GM23248 (cell line): ENCODE measurements around the gene IFTAP. TPM values are rescaled to one million over a fixed set of nuclear protein-coding genes. Genes with fewer than 3 reads are reported as not detected.
"Not testable (repeated sequence)": the region's sequence is repeated elsewhere in the genome, so short reads cannot be mapped to it uniquely, and the experiment has no call there.

Experiments
- DNase-seq: peaks from one replicate; pipeline ENCODE4 v3.0.0-alpha.2; 2015
- H2AFZ ChIP-seq: fragments of 200-600 bp; sonication (generic); 2 replicates; pipeline ENCODE4 v1.6.1; 2016; ENCODE audit warnings: antibody characterized with exemption
- H3F3A ChIP-seq: fragments of 200-600 bp; sonication (generic); 2 replicates; pipeline ENCODE4 v1.6.1; 2016; ENCODE audit warnings: mild to moderate bottlenecking, antibody characterized with exemption, mixed run types; ENCODE audit not compliant: insufficient read depth
- H3K27ac ChIP-seq: fragments of 200-600 bp; sonication (generic); 2 replicates; pipeline ENCODE4 v1.5.1; 2016; ENCODE audit warnings: mild to moderate bottlenecking
- H3K27me3 ChIP-seq: fragments of 200-600 bp; sonication (generic); replicated peaks from 2 replicates; pipeline ENCODE4 v1.6.1; 2016; ENCODE audit warnings: mild to moderate bottlenecking; ENCODE audit not compliant: insufficient read depth
- H3K36me3 ChIP-seq: fragments of 200-600 bp; sonication (generic); 2 replicates; pipeline ENCODE4 v1.6.1; 2016; ENCODE audit warnings: low read depth, mild to moderate bottlenecking
- H3K4me1 ChIP-seq: fragments of 200-600 bp; sonication (generic); 2 replicates; pipeline ENCODE4 v1.6.1; 2016; ENCODE audit warnings: mild to moderate bottlenecking; ENCODE audit not compliant: insufficient read depth
- H3K4me2 ChIP-seq: fragments of 200-600 bp; sonication (generic); one replicate; pipeline ENCODE4 v1.6.1; 2016; ENCODE audit warnings: mild to moderate bottlenecking; ENCODE audit not compliant: unreplicated experiment
- H3K4me3 ChIP-seq: fragments of 200-600 bp; sonication (generic); 2 replicates; pipeline ENCODE4 v1.5.1; 2016; ENCODE audit warnings: mild to moderate bottlenecking
- H3K79me2 ChIP-seq: fragments of 200-600 bp; sonication (generic); 2 replicates; pipeline ENCODE4 v1.6.1; 2016; ENCODE audit warnings: mild to moderate bottlenecking; ENCODE audit not compliant: insufficient read depth
- H3K9ac ChIP-seq: fragments of 200-600 bp; sonication (generic); 2 replicates; pipeline ENCODE4 v1.6.1; 2016; ENCODE audit warnings: mild to moderate bottlenecking
- H3K9me2 ChIP-seq: fragments of 200-600 bp; sonication (generic); 2 replicates; pipeline ENCODE4 v1.6.1; 2016; ENCODE audit warnings: mixed run types, mild to moderate bottlenecking, moderate library complexity; ENCODE audit not compliant: insufficient read depth
- H3K9me3 ChIP-seq: fragments of 200-600 bp; sonication (generic); one replicate; pipeline ENCODE4 v1.6.1; 2017; ENCODE audit warnings: low read depth
- H4K20me1 ChIP-seq: fragments of 200-600 bp; sonication (generic); 2 replicates; pipeline ENCODE4 v1.6.0; 2016; ENCODE audit not compliant: insufficient read depth
- EZH2 ChIP-seq: fragments of 200-600 bp; sonication (generic); IDR thresholded peaks from 2 replicates; pipeline ENCODE4 v1.6.1; 2018; ENCODE audit warnings: antibody characterized with exemption, mild to moderate bottlenecking; ENCODE audit not compliant: insufficient read depth, poor library complexity, severe bottlenecking
- EZH2phosphoT487 ChIP-seq: fragments of 200-600 bp; sonication (generic); IDR thresholded peaks from 2 replicates; pipeline ENCODE4 v1.6.1; 2018; ENCODE audit warnings: antibody characterized with exemption, moderate library complexity, mild to moderate bottlenecking, low read depth; ENCODE audit not compliant: insufficient read depth
- WGBS, 2 experiments: methylation state at CpG; one replicate each; pipeline ENCODE4 v1.1.6; 2015 to 2017; ENCODE audit warnings: low lambda C conversion rate in 2 of 2, low coverage in 1 of 2; ENCODE audit errors: missing lambda C conversion rate in 2 of 2; 5-methylcytosine and 5-hydroxymethylcytosine counted together
- in situ Hi-C: fragments of 300-500 bp; cut with MboI; formaldehyde crosslinking; loops from 2 replicates; pipeline ENCODE4 v1.15.0; 2020
- polyA plus RNA-seq: library from polyadenylated mRNA; unstranded; fragments of >200 nt; fragmentation: Nextera tagmentation; extraction: Ambion mirVana; gene quantifications from 2 replicates; pipeline ENCODE4 v1.2.1, GENCODE V29; 2016
- total RNA-seq: library from RNA; depleted of rRNA; stranded (reverse); fragments of >200 nt; shearing (Covaris generic); gene quantifications from 2 replicates; pipeline ENCODE4 v1.2.3, GENCODE V29; 2014

The IFTAP gene
- total and polyA plus RNA-seq, 2 experiments from 2014 or later, result 27.1 to 27.5 TPM

- Histone ChIP-seq H3K9ac (no peak overlapping the region), H4K20me1 (no peaks in the 10 kb centered on the region), H3K9me3 (no peaks in the 10 kb centered on the region), H3K79me2 (no peaks in the 10 kb centered on the region), H2AFZ (no peak overlapping the region), H3K27me3 (no peaks in the 10 kb centered on the region), H3K4me3 (no peak overlapping the region), H3K27ac (no peak overlapping the region), H3K36me3 (no peaks in the 10 kb centered on the region), H3K9me2 (no peaks in the 10 kb centered on the region), H3K4me1 (no peaks in the 10 kb centered on the region), H3F3A (no peaks in the 10 kb centered on the region), H3K4me2 (no peak overlapping the region)
- 24% methylated on average over 5 of the region's 5 CpGs for WGBS, 2 experiments
- in situ Hi-C loops, result no loop called here
- peak; percentile 52 for DNase-seq
- TF ChIP-seq EZH2phosphoT487, result no peak
- TF ChIP-seq EZH2, result no peak
Measured at GRCh38 chr11:36672815-36673450, 78.6 kb downstream of the IFTAP start.

- in situ Hi-C loops, DNase-seq, H2AFZ ChIP-seq, H4K20me1 ChIP-seq, H3K9me2 ChIP-seq, H3K9ac ChIP-seq, H3K4me2 ChIP-seq, H3K4me3 ChIP-seq, H3K79me2 ChIP-seq, H3F3A ChIP-seq, H3K4me1 ChIP-seq, H3K9me3 ChIP-seq, H3K27me3 ChIP-seq, H3K36me3 ChIP-seq, H3K27ac ChIP-seq: not testable (repeated sequence)
- 48 to 53% methylated on average over 6 of the region's 6 CpGs for WGBS, 2 experiments
Measured at GRCh38 chr11:36679547-36679946, 85.2 kb downstream of the IFTAP start.

- no peak overlapping the region for H3K4me2 ChIP-seq
- no peaks in the 10 kb centered on the region for H3K9me3 ChIP-seq
- H3F3A ChIP-seq, result no peaks in the 10 kb centered on the region
- in situ Hi-C loops, result no loop called here
- DNase-seq, result no peak
- H3K27ac ChIP-seq, result no peak overlapping the region
- H4K20me1 ChIP-seq, result no peaks in the 10 kb centered on the region
- no peaks in the 10 kb centered on the region for H3K4me1 ChIP-seq
- no peaks in the 10 kb centered on the region for H3K36me3 ChIP-seq
- H3K9ac ChIP-seq, result no peak overlapping the region
- no peak overlapping the region for H2AFZ ChIP-seq
- no peaks in the 10 kb centered on the region for H3K79me2 ChIP-seq
- TF ChIP-seq EZH2, result no peak
- no peak for TF ChIP-seq EZH2phosphoT487
- no peak overlapping the region for H3K4me3 ChIP-seq
- peaks cover 10% of the 10 kb centered on the region; the same call in 1 of the 2 replicates for H3K27me3 ChIP-seq
- H3K9me2 ChIP-seq, result no peaks in the 10 kb centered on the region
- 74 to 75% methylated on average over 1 of the region's 1 CpG for WGBS, 2 experiments
Measured at GRCh38 chr11:36683818-36684217, 89.5 kb downstream of the IFTAP start.

GRCh38 chr11:36684840-36685801 is 90.8 kb downstream of the IFTAP start:
- TF ChIP-seq EZH2phosphoT487 (no peak), EZH2 (no peak)
- no peak overlapping the region for H3K4me3 ChIP-seq
- H3K79me2 ChIP-seq, result no peaks in the 10 kb centered on the region
- H3K9me2 ChIP-seq, result no peaks in the 10 kb centered on the region
- in situ Hi-C loops, result no loop called here
- H3K36me3 ChIP-seq, result no peaks in the 10 kb centered on the region
- peaks cover 10% of the 10 kb centered on the region; the same call in 1 of the 2 replicates for H3K27me3 ChIP-seq
- WGBS, 2 experiments, result 47 to 48% methylated on average over 12 of the region's 12 CpGs
- H4K20me1 ChIP-seq, result no peaks in the 10 kb centered on the region
- H3K4me2 ChIP-seq, result no peak overlapping the region
- DNase-seq, result no peak
- no peaks in the 10 kb centered on the region for H3K9me3 ChIP-seq
- H3K9ac ChIP-seq, result no peak overlapping the region
- no peak overlapping the region for H2AFZ ChIP-seq
- H3F3A ChIP-seq, result no peaks in the 10 kb centered on the region
- H3K4me1 ChIP-seq, result no peaks in the 10 kb centered on the region
- no peak overlapping the region for H3K27ac ChIP-seq
